Naive thymus-derived CD4-positive, alpha-beta T cell (primary cell): Measurements from ENCODE around the gene TEX19. TPM values are rescaled to one million over a fixed set of nuclear protein-coding genes. Genes with fewer than 3 reads are reported as not detected.

Experiments used
- ATAC-seq: fragments of 150-1000 bp; cut with Tn5 transposase; 2 replicates; pipeline ENCODE4 v1.10.0; 2021; ENCODE audit warnings: mild to moderate bottlenecking, moderate library complexity
- CTCF ChIA-PET: fragments of 350-600 bp; sonication (Branson Sonifier 250); formaldehyde crosslinking; loops from one replicate; lab custom pipeline; 2021; ENCODE audit warnings: antibody characterized with exemption; lab: Charles Lee
- POLR2A ChIA-PET: fragments of 350-600 bp; sonication (Branson Sonifier 250); formaldehyde crosslinking; loops from one replicate; lab custom pipeline; 2021; ENCODE audit warnings: antibody characterized with exemption, inconsistent platforms; lab: Charles Lee
- DNase-seq, 9 donors: peaks; one replicate each; pipeline versions ENCODE4 v3.0.0 to v3.0.0-alpha.2; 2020 to 2022; ENCODE audit warnings: mixed read lengths in 1 of 9
- H3K27ac ChIP-seq: one replicate; pipeline ENCODE4 v1.7.0; 2013; ENCODE audit warnings: mild to moderate bottlenecking, low read depth, low read length, moderate library complexity
- H3K27me3 ChIP-seq, 2 donors: one replicate each; pipeline ENCODE4 v1.7.0; 2013; ENCODE audit warnings: low read length in 2 of 2, mild to moderate bottlenecking in 2 of 2, moderate library complexity in 2 of 2; ENCODE audit not compliant: control insufficient read depth in 2 of 2, insufficient read depth in 2 of 2
- H3K36me3 ChIP-seq, 3 experiments: 1 replicate in 2 of 3; 2 replicates in 1 of 3; pipeline ENCODE4 v1.7.0; 2013; ENCODE audit warnings: low read length in 3 of 3, mild to moderate bottlenecking in 3 of 3, moderate library complexity in 1 of 3; ENCODE audit not compliant: insufficient read depth in 3 of 3, control insufficient read depth in 2 of 3
- H3K4me1 ChIP-seq, 2 donors: one replicate each; pipeline ENCODE4 v1.7.0; 2013; ENCODE audit warnings: low read length in 2 of 2, mild to moderate bottlenecking in 2 of 2, moderate library complexity in 1 of 2; ENCODE audit not compliant: control insufficient read depth in 2 of 2, insufficient read depth in 2 of 2
- H3K4me3 ChIP-seq: 2 replicates; pipeline ENCODE4 v1.7.0; 2013; ENCODE audit warnings: mild to moderate bottlenecking, low read length
- H3K9me3 ChIP-seq, 3 experiments: 1 replicate in 2 of 3; 2 replicates in 1 of 3; pipeline ENCODE4 v1.7.0; 2013; ENCODE audit warnings: low read length in 3 of 3; ENCODE audit not compliant: control insufficient read depth in 2 of 3
- H3K27ac Mint-ChIP-seq, 9 donors: one replicate each; pipeline ENCODE4 v1.8.0; 2020 to 2022; ENCODE audit warnings: mixed read lengths in 9 of 9, mild to moderate bottlenecking in 8 of 9, moderate library complexity in 5 of 9, inconsistent platforms in 2 of 9
- H3K27me3 Mint-ChIP-seq, 5 donors: one replicate each; pipeline ENCODE4 v1.8.0; 2021 to 2022; ENCODE audit warnings: mixed read lengths in 5 of 5, mild to moderate bottlenecking in 1 of 5
- H3K36me3 Mint-ChIP-seq, 5 donors: one replicate each; pipeline ENCODE4 v1.8.0; 2020 to 2022; ENCODE audit warnings: mixed read lengths in 5 of 5, mild to moderate bottlenecking in 3 of 5, inconsistent platforms in 1 of 5
- H3K4me1 Mint-ChIP-seq, 7 donors: one replicate each; pipeline ENCODE4 v1.8.0; 2020 to 2022; ENCODE audit warnings: mixed read lengths in 7 of 7, mild to moderate bottlenecking in 3 of 7, inconsistent platforms in 1 of 7
- H3K4me3 Mint-ChIP-seq, 10 donors: one replicate each; pipeline ENCODE4 v1.8.0; 2020 to 2022; ENCODE audit warnings: mild to moderate bottlenecking in 10 of 10, mixed read lengths in 10 of 10, moderate library complexity in 6 of 10, inconsistent platforms in 2 of 10
- H3K9me3 Mint-ChIP-seq, 11 donors: one replicate each; pipeline ENCODE4 v1.8.0; 2020 to 2022; ENCODE audit warnings: mixed read lengths in 11 of 11, mild to moderate bottlenecking in 4 of 11, inconsistent platforms in 1 of 11, moderate library complexity in 1 of 11
- intact Hi-C, 2 donors: fragments of 100-400 bp; cut with micrococcal nuclease; formaldehyde crosslinking; loops; one replicate each; pipeline ENCODE4 v1.15.1; 2023
- polyA plus RNA-seq, 2 donors: library from polyadenylated mRNA; unstranded; fragments of 300-500 nt; fragmentation: Illumina TruSeq; gene quantifications; one replicate each; pipeline ENCODE4 v1.2.3, GENCODE V29; 2021
- total RNA-seq, 6 experiments: library from RNA in 5 of 6; stranded (reverse) in 5 of 6; gene quantifications; 1 replicate in 5 of 6; 2 replicates in 1 of 6; pipeline ENCODE4 v1.2.3 and lab custom pipeline; 2021 to 2026

TEX19 gene
- total and polyA plus RNA-seq, 7 experiments from 2014 or later: not detected

DNA sequence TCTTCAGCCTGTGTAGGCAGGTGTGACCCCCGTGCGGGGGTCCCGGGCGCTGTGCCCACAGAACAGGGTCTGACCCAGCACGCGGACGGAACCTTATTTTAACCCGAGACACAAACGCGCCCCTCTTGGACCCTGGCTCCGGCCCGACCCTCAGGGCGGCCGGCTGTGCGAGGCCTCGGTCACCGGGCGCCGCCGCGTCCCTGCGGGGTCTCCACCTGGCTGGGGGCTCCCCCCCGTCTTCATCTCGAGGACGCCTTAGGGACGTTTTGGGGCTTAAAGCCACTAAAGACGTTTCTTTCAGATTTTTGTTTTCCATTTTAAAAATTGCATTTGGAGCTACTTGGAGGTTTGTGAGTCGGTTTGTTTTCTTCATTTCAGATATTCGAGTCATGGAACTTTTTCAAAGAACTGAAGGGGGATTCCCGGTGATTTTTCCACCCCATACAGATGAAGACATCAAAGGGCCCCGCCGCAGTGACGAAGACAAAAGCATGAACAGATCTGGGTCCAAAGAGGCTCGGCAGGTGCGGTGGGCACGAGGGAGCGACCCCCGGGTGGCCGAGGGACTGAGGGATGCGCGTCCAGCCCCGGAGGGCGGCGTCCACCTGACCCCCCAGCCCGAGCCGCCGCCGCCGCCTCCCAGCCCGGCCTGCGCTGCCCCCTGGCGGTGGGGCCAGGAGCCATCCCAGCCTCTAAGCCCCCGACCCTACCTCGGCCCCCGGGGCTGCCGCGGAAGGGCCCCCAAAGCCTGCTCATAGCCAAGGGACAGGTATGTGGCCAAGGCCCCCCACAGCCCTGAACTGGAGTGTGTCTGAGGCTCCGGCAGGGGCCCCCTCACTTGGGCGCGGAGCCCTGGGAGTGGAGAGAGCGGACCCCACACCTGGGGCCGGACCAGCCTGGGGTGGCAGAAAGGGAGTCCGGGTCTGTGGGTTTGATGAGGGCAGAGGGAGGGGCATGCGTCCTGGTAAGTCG lies 37.8 kb upstream of the TEX19 start:
- Mint-ChIP-seq H3K27me3 (no peaks in the 10 kb centered on the region), H3K4me1 (peaks cover 0 to 31% (median 16%) of the 10 kb centered on the region in 7 donors), H3K9me3 (no peaks in the 10 kb centered on the region), H3K4me3 (peak overlapping the region; percentile 58 to 87 (median 82)), H3K36me3 (peaks cover 0 to 3% (median 0%) of the 10 kb centered on the region in 5 donors), H3K27ac (peak overlapping the region; percentile 75 to 97 (median 93))
- Histone ChIP-seq H3K9me3 (no peaks in the 10 kb centered on the region), H3K27me3 (no peaks in the 10 kb centered on the region), H3K27ac (peak overlapping the region; percentile 77), H3K36me3 (peaks cover 0 to 12% (median 0%) of the 10 kb centered on the region in 3 experiments), H3K4me3 (peak overlapping the region; percentile 46), H3K4me1 (peaks cover 13 to 20% of the 10 kb centered on the region in 2 donors)
- CTCF ChIA-PET: interaction anchor here (0.9 to 3.4 kb wide), 7 partner anchors 12 to 88 kb away, joined by 3 to 57 read pairs (median 5); no protein-coding TSS in a partner anchor
- intact Hi-C loops: loop anchor here (1.0 to 2.0 kb wide), 8 partner anchors 19 to 291 kb away; partner anchors contain the start of gene CSNK1D (in 1 of the 2)
- ATAC-seq (peak; percentile 69), DNase-seq (peak; percentile 70 to 95 (median 80))
- POLR2A ChIA-PET: interaction anchor here (0.8 to 5.3 kb wide), 5 partner anchors 15 to 115 kb away, joined by 3 to 34 read pairs (median 5); no protein-coding TSS in a partner anchor

DNA sequence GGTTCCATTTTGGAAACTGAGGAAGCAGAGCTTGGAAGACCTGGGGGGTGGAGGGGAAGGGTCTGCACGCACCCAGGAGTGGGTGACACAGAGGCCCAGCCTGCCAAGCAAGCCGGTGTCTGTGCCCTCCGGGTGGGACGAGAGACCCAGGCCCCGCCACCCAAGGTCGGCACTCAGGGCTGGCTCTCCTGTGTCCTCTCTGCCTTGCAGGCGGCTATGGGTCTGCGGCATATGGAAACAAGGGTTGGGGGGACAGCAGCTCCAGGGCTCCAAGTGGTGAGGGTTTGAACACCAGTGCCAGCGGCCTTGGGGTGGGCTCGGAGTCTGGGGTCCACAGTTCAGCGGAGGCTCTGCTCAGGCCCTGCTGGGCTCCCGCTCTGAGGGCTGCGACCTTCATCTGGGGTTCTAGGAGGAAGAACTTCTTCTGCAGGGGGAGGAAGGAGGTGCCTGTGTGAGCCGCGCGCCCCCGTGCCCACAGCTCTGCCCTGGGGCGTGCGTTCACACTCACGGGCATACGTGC lies 37.0 kb upstream of the TEX19 start:
- ATAC-seq: no peak
- H3K4me3 ChIP-seq: no peak overlapping the region
- no peaks in the 10 kb centered on the region for H3K27me3 Mint-ChIP-seq
- ChIA-PET CTCF (interaction anchor here (0.8 to 3.4 kb wide), 6 partner anchors 21 to 91 kb away, joined by 3 to 57 read pairs (median 6); no protein-coding TSS in a partner anchor), POLR2A (interaction anchor here (0.7 to 5.3 kb wide), 5 partner anchors 15 to 116 kb away, joined by 3 to 34 read pairs (median 5); no protein-coding TSS in a partner anchor)
- peaks cover 0 to 33% (median 16%) of the 10 kb centered on the region in 7 donors for H3K4me1 Mint-ChIP-seq
- H3K27ac ChIP-seq: peak overlapping the region; percentile 77
- no peaks in the 10 kb centered on the region for H3K27me3 ChIP-seq
- no peaks in the 10 kb centered on the region for H3K36me3 Mint-ChIP-seq
- peak overlapping the region in 6 of 10 donors; percentile 6 to 63 (median 28) for H3K4me3 Mint-ChIP-seq
- H3K9me3 ChIP-seq: no peaks in the 10 kb centered on the region
- peaks cover 0 to 4% (median 0%) of the 10 kb centered on the region in 3 experiments for H3K36me3 ChIP-seq
- intact Hi-C loops: loop anchor here (1.0 to 2.0 kb wide), 8 partner anchors 20 to 292 kb away; partner anchors contain the start of gene CSNK1D (in 1 of the 2)
- peaks cover 13 to 20% of the 10 kb centered on the region in 2 donors for H3K4me1 ChIP-seq
- peak overlapping the region in 7 of 9 donors; percentile 28 to 89 (median 76) for H3K27ac Mint-ChIP-seq
- no peaks in the 10 kb centered on the region for H3K9me3 Mint-ChIP-seq
- no peak for DNase-seq

DNA sequence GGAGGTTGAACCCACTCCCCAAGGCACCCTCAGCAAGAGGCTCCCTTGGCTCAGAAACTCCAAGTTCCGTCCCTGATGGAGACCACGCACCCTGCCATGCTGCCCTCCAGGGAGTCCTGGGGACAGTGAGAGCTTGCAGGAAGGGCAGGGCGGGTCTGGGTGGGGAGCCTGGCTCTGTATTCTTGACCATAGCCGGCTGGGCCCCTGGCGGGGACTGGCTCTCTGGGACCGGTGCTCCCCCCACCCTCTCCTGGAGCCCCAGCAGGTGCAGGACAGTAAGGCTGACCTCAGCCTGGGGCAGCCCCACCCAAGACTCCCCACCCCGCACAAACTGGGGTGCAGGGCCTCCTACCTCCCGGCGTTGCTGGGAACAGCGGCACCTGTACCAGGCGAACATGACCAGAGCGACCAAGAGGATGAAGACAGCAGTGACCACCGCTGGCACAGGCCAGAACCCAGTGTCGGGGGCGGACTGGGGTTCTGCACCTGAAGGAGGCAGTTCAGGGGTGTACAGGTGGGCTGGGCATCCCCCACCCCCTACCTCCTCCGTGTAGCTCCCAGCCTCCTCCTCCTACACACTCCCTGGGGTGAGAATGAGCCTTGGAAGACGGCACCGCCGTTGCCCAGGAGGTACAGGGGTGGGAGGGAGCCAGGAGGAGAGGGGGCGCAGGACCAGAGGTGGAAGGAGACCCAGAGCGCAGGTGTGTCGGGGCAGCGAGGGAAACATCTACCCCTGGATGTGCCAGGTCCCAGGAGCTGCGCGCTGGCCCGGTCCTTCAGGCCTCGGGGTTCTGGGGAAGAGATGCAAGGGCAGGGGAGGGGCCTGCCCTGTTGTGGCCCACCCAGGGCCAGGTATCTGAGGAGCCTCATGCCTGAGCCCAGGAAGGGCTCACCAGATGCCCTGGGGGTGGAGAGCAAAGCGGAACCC lies 36.3 kb upstream of the TEX19 start:
- DNase-seq: no peak
- POLR2A ChIA-PET: interaction anchor here (0.5 to 5.3 kb wide), 6 partner anchors 10 to 117 kb away, joined by 3 to 34 read pairs (median 4); no protein-coding TSS in a partner anchor
- no peaks in the 10 kb centered on the region for H3K27me3 Mint-ChIP-seq

DNA sequence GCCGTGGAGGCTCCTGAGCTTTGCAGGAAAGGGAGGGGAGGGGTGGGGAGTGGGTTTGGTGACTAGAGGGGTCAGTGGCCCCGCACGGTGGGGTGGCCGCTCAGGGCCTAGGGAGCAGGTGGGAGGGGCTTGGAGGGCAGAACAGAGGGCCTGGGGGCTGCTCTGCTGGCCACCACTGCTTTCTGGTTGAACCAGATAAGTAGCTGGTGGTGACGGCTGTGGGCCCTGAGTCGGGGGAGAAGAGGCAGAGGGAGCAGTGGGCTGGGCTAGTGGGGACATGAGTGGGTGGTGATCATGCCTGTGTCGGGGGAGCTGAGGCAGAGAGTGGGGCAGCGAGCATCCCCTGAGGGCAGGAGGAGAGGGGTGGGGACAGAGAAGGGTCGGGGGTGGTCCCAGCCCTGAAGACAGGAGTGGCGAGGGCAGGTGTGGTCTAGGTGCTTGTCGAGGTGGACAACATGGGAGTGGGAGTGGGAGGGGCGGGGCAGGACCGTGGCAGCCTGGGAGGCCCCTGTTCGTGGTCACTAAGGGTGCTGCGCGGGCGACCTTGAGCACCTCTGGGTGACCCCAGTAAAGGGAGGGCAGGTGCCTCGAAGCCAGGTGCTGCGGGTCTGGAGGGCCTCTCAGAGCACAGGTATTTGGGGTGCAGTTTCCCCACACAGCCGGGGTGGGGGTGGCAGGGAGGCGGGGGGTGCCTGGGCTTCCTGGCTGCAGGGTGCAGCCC lies 35.4 kb upstream of the TEX19 start:
- POLR2A ChIA-PET: interaction anchor here (1.1 to 5.3 kb wide), 3 partner anchors 10 to 31 kb away, joined by 3 to 34 read pairs (median 5); partner anchors contain the start of gene SECTM1

More for the DNA sequence above, 36.3 kb upstream of the TEX19 start:
- Histone ChIP-seq H3K9me3 (no peaks in the 10 kb centered on the region), H3K27me3 (no peaks in the 10 kb centered on the region), H3K36me3 (no peaks in the 10 kb centered on the region), H3K4me3 (no peak overlapping the region), H3K4me1 (peaks cover 9 to 16% of the 10 kb centered on the region in 2 donors), H3K27ac (no peak overlapping the region)
- intact Hi-C loops: no loop called here
- Mint-ChIP-seq H3K9me3 (no peaks in the 10 kb centered on the region), H3K27ac (peak overlapping the region in 6 of 9 donors; percentile 22 to 89 (median 69)), H3K4me1 (peaks cover 0 to 29% (median 16%) of the 10 kb centered on the region in 7 donors), H3K36me3 (no peaks in the 10 kb centered on the region), H3K4me3 (peak overlapping the region in 1 of 10 donors; percentile 63)
- ATAC-seq: no peak
- CTCF ChIA-PET: interaction anchor here (0.8 to 3.4 kb wide), 5 partner anchors 22 to 92 kb away, joined by 3 to 57 read pairs (median 7); no protein-coding TSS in a partner anchor

GRCh38 chr17:82324566-82325285 lies 34.3 kb upstream of the TEX19 start:
- no peak for DNase-seq

More for the DNA sequence above, 35.4 kb upstream of the TEX19 start:
- Mint-ChIP-seq H3K27me3 (no peaks in the 10 kb centered on the region), H3K36me3 (no peaks in the 10 kb centered on the region), H3K9me3 (no peaks in the 10 kb centered on the region), H3K27ac (peak overlapping the region in 1 of 9 donors; percentile 25), H3K4me3 (peak overlapping the region in 1 of 10 donors; percentile 14), H3K4me1 (peaks cover 0 to 29% (median 16%) of the 10 kb centered on the region in 7 donors)
- Histone ChIP-seq H3K4me3 (no peak overlapping the region), H3K27ac (no peak overlapping the region), H3K36me3 (no peaks in the 10 kb centered on the region), H3K4me1 (peaks cover 7 to 12% of the 10 kb centered on the region in 2 donors), H3K27me3 (no peaks in the 10 kb centered on the region), H3K9me3 (no peaks in the 10 kb centered on the region)
- ATAC-seq: no peak
- no peak for DNase-seq
- intact Hi-C loops: no loop called here
- CTCF ChIA-PET: interaction anchor here (0.7 to 3.4 kb wide), 2 partner anchors 23 to 213 kb away, joined by 3 to 57 read pairs; no protein-coding TSS in a partner anchor

More at GRCh38 chr17:82324566-82325285, 34.3 kb upstream of the TEX19 start:
- Mint-ChIP-seq H3K36me3 (no peaks in the 10 kb centered on the region), H3K4me1 (peaks cover 0 to 29% (median 16%) of the 10 kb centered on the region in 7 donors), H3K9me3 (no peaks in the 10 kb centered on the region), H3K27ac (peak overlapping the region in 6 of 9 donors; percentile 15 to 83 (median 69)), H3K4me3 (peak overlapping the region in 1 of 10 donors; percentile 7), H3K27me3 (no peaks in the 10 kb centered on the region)
- Histone ChIP-seq H3K4me1 (peaks cover 7 to 12% of the 10 kb centered on the region in 2 donors), H3K4me3 (no peak overlapping the region), H3K27me3 (no peaks in the 10 kb centered on the region), H3K36me3 (no peaks in the 10 kb centered on the region), H3K27ac (no peak overlapping the region), H3K9me3 (no peaks in the 10 kb centered on the region)
- CTCF ChIA-PET: interaction anchor here (1.2 to 1.3 kb wide), 3 partner anchors 24 to 89 kb away, joined by 3 to 4 read pairs (median 4); no protein-coding TSS in a partner anchor
- no peak for ATAC-seq
- POLR2A ChIA-PET: interaction anchor here (1.6 to 5.3 kb wide), 2 partner anchors 9 to 23 kb away, joined by 5 to 34 read pairs; partner anchors contain the start of gene SECTM1
- intact Hi-C loops: no loop called here
